Endothelial cell (in vitro differentiated cells): ENCODE results near the gene PACRG. TPM values are rescaled to one million over a fixed set of nuclear protein-coding genes. Genes with fewer than 3 reads are reported as not detected.

Experiments used
- DNase-seq: peaks from one replicate; pipeline ENCODE4 v3.0.0; 2021; ENCODE audit warnings: low spot score
- H3K27ac Mint-ChIP-seq: one replicate; pipeline ENCODE4 v1.8.0; 2021; ENCODE audit warnings: mixed read lengths, inconsistent platforms; ENCODE audit not compliant: unreplicated experiment
- H3K27me3 Mint-ChIP-seq: one replicate; pipeline ENCODE4 v1.8.0; 2021; ENCODE audit warnings: mild to moderate bottlenecking, moderate library complexity, mixed read lengths, inconsistent platforms; ENCODE audit not compliant: unreplicated experiment
- H3K36me3 Mint-ChIP-seq: one replicate; pipeline ENCODE4 v1.8.0; 2021; ENCODE audit warnings: mild to moderate bottlenecking, low read depth, mixed read lengths, inconsistent platforms; ENCODE audit not compliant: unreplicated experiment
- H3K4me1 Mint-ChIP-seq: one replicate; pipeline ENCODE4 v1.8.0; 2021; ENCODE audit warnings: mild to moderate bottlenecking, mixed read lengths, inconsistent platforms; ENCODE audit not compliant: unreplicated experiment
- H3K4me3 Mint-ChIP-seq: one replicate; pipeline ENCODE4 v1.8.0; 2021; ENCODE audit warnings: mild to moderate bottlenecking, mixed read lengths, inconsistent platforms; ENCODE audit not compliant: unreplicated experiment
- H3K9me3 Mint-ChIP-seq: one replicate; pipeline ENCODE4 v1.8.0; 2021; ENCODE audit warnings: mixed read lengths, inconsistent platforms; ENCODE audit not compliant: unreplicated experiment
- total RNA-seq: library from RNA; stranded (reverse); fragmentation: NEBNext Ultra II Directional; extraction: Animal tissue kit (Norgen Biotek cat#: 25700); gene quantifications from one replicate; pipeline ENCODE4 v1.2.1, GENCODE V29; 2021; ENCODE audit not compliant: unreplicated experiment
- TF ChIP-seq, protein P1 (sequence below): fragments of 200-600 bp; sonication (generic); IDR thresholded peaks from one replicate; pipeline ENCODE4 v1.5.0; 2021; ENCODE audit warnings: antibody characterized with exemption; ENCODE audit not compliant: unreplicated experiment

Gene PACRG
- total RNA-seq, 1 donor from 2014 or later, result 1.1 TPM

DNA sequence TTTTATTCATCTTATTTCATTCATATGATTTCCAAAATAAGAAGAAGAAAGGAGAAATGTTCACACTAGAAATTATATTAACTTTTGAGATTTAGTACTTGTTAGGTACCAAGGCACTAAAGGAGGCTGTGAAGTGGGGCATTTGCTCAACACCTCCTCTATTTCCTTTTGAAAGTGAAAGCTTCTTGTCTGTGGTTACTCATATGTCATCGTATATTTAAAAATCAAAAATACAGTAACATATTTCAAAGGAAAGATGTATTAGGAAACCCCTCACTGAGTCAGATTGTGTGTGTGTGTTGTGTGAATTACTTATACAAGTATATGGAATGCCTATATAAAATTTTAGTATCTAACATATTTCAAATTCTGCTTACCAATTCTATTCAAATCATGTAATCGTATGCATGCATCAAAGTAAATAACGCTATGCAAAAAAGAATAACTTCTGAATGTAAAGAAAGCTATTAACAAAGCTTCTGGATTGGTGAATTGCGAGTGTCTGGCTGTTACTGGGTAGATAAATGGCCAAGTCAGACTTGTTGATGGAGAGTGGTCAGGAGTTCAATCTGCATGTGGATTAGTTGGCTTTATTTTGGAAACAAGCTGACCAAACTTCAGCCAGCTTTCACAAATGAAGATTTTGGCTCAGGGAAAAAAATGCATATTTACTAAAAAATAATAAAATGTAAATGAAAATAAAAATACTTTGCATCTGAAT is 70.9 kb downstream of the PACRG start:
- no peak for DNase-seq
- Mint-ChIP-seq H3K27me3 (no peaks in the 10 kb centered on the region), H3K36me3 (no peaks in the 10 kb centered on the region), H3K4me3 (no peak overlapping the region), H3K4me1 (no peaks in the 10 kb centered on the region), H3K9me3 (no peaks in the 10 kb centered on the region), H3K27ac (no peak overlapping the region)
- TF ChIP-seq, protein P1, sequence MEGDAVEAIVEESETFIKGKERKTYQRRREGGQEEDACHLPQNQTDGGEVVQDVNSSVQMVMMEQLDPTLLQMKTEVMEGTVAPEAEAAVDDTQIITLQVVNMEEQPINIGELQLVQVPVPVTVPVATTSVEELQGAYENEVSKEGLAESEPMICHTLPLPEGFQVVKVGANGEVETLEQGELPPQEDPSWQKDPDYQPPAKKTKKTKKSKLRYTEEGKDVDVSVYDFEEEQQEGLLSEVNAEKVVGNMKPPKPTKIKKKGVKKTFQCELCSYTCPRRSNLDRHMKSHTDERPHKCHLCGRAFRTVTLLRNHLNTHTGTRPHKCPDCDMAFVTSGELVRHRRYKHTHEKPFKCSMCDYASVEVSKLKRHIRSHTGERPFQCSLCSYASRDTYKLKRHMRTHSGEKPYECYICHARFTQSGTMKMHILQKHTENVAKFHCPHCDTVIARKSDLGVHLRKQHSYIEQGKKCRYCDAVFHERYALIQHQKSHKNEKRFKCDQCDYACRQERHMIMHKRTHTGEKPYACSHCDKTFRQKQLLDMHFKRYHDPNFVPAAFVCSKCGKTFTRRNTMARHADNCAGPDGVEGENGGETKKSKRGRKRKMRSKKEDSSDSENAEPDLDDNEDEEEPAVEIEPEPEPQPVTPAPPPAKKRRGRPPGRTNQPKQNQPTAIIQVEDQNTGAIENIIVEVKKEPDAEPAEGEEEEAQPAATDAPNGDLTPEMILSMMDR, result no peak

DNA sequence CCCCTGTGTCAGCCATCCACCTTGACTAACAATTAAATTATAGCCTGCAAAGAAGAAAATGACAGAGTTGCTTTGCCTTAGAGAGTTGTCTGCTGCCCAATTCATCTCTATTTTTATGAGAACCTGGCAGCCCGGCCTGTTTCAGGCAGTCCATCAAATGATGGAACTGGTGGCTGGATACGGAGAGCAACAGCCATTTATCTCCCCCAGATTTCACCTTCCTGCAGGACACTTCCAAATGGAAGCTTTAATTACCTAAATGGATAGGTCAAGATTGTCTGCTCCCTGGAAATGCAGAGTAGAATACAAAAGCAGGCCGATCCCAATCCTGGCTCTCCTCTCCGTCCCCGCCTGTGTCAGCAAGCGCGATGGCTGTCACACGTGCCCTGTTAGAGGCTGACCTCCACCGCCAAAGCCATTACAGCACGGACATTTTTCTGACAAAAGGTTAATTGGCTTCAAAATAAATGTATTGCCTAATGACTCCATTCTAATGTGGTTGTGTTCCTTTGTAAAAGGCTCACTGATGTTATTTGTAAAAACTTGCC is 86.7 kb downstream of the PACRG start:
- no peak overlapping the region for H3K27ac Mint-ChIP-seq
- H3K9me3 Mint-ChIP-seq, result no peaks in the 10 kb centered on the region
- DNase-seq, result no peak
- TF ChIP-seq, protein P1, result no peak
- H3K27me3 Mint-ChIP-seq, result peaks cover 1% of the 10 kb centered on the region
- no peaks in the 10 kb centered on the region for H3K4me1 Mint-ChIP-seq
- H3K4me3 Mint-ChIP-seq, result no peak overlapping the region
- H3K36me3 Mint-ChIP-seq, result no peaks in the 10 kb centered on the region

DNA sequence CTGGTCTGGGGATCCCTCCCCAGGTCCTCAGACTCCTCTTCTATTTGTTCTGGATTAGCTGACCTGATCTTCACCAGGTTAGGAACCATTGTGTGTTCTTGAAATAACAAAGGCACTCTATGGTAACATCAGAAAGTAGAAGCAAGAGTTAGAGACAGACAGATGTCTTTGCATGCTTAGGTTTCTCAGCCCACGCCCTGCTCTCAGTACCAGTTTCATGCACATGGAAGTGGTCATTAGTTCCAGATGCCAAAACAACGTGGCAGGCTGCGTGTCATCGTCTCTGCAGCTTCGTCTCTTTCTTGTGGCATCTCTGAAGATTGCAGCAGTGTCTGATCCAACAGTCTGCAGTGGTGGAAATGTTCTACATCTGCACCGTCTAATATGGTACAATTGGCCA is 89.4 kb downstream of the PACRG start:
- Mint-ChIP-seq H3K9me3 (no peaks in the 10 kb centered on the region), H3K27me3 (peaks cover 1% of the 10 kb centered on the region), H3K4me1 (no peaks in the 10 kb centered on the region), H3K27ac (no peak overlapping the region), H3K36me3 (no peaks in the 10 kb centered on the region), H3K4me3 (no peak overlapping the region)
- TF ChIP-seq, protein P1, result no peak
- no peak for DNase-seq

DNA sequence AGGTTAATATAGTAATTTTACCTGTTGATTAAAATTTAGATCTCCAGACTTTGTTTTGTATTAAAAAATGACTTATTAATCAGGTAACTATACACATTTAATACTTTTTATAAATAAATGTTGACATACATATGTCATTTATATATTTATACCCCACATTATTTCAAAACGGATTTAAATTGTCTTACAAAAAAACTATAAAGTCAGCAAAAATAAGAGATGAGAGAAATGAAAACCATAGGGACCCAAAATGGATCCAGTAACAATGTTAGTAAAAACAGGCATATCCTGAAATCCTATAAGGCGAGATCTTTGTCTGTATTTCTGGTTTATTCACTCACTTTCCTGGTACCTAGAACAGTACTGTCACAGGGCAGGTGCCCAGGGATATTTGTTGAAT is 91.5 kb downstream of the PACRG start:
- no peak for DNase-seq
- Mint-ChIP-seq H3K27me3 (peaks cover 1% of the 10 kb centered on the region), H3K36me3 (no peaks in the 10 kb centered on the region), H3K27ac (no peak overlapping the region), H3K9me3 (no peaks in the 10 kb centered on the region), H3K4me1 (no peaks in the 10 kb centered on the region), H3K4me3 (no peak overlapping the region)
- TF ChIP-seq, protein P1, result no peak

DNA sequence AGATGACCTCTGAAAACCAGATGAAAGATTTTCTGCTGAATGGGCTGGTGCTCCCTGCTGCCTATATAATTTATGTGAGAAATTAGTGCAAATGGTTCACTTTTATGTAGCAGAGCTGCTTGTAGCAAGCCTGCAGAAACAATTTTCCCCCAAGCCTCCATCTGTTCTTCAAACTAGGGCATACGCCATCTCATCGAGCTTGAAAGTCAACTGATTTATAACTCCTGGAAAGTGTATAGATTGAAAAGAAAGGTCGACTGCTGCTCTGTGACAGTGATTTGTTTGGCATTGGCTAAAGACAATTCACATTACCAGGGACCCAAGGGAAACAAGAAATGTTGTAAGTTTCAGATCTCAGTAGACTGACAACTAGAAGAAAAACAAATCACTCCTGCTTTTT is 93.3 kb downstream of the PACRG start:
- H3K36me3 Mint-ChIP-seq, result no peaks in the 10 kb centered on the region
- no peak for DNase-seq
- no peaks in the 10 kb centered on the region for H3K9me3 Mint-ChIP-seq
- no peaks in the 10 kb centered on the region for H3K4me1 Mint-ChIP-seq
- peaks cover 1% of the 10 kb centered on the region for H3K27me3 Mint-ChIP-seq
- no peak overlapping the region for H3K27ac Mint-ChIP-seq
- no peak overlapping the region for H3K4me3 Mint-ChIP-seq
- TF ChIP-seq, protein P1, result no peak
